HEK293 (cell line): Measurements from ENCODE around the gene PSEN2.

Source experiments
- TF ChIP-seq, protein P1 (sequence below): fragments of 450-650 bp; IDR thresholded peaks from 2 replicates; pipeline ENCODE4 v1.5.1; 2018; ENCODE audit warnings: missing biosample characterization, mild to moderate bottlenecking, missing genetic modification characterization
- TF ChIP-seq, protein P2 (sequence below): fragments of 450-650 bp; formaldehyde crosslinking; IDR thresholded peaks from 2 replicates; pipeline ENCODE4 v1.5.1; 2016; ENCODE audit warnings: missing biosample characterization, missing genetic modification characterization

DNA sequence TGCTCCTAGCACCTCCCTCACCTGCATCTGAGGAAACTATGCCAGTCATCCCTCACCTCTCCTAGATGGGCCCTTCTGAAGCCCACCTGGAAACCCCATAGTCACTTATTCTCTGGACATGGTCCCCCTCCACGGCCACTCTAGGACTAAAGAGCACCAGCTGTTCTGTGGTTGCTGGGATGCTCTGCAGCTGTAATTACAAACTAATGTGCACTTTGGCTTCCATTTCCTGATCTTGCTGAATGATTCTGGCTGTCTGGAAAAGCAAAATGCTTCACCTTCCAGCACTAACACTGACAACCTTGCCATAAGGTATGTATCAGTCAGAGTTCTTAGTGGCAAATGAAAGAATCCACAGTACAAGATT is 48.7 kb upstream of the PSEN2 start:
- TF ChIP-seq, protein P1, sequence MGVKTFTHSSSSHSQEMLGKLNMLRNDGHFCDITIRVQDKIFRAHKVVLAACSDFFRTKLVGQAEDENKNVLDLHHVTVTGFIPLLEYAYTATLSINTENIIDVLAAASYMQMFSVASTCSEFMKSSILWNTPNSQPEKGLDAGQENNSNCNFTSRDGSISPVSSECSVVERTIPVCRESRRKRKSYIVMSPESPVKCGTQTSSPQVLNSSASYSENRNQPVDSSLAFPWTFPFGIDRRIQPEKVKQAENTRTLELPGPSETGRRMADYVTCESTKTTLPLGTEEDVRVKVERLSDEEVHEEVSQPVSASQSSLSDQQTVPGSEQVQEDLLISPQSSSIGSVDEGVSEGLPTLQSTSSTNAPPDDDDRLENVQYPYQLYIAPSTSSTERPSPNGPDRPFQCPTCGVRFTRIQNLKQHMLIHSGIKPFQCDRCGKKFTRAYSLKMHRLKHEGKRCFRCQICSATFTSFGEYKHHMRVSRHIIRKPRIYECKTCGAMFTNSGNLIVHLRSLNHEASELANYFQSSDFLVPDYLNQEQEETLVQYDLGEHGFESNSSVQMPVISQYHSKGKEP, result no peak
- TF ChIP-seq, protein P2, sequence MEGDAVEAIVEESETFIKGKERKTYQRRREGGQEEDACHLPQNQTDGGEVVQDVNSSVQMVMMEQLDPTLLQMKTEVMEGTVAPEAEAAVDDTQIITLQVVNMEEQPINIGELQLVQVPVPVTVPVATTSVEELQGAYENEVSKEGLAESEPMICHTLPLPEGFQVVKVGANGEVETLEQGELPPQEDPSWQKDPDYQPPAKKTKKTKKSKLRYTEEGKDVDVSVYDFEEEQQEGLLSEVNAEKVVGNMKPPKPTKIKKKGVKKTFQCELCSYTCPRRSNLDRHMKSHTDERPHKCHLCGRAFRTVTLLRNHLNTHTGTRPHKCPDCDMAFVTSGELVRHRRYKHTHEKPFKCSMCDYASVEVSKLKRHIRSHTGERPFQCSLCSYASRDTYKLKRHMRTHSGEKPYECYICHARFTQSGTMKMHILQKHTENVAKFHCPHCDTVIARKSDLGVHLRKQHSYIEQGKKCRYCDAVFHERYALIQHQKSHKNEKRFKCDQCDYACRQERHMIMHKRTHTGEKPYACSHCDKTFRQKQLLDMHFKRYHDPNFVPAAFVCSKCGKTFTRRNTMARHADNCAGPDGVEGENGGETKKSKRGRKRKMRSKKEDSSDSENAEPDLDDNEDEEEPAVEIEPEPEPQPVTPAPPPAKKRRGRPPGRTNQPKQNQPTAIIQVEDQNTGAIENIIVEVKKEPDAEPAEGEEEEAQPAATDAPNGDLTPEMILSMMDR (tag by site-specific recombination), result no peak
